LoVo (cell line): ENCODE results near the gene NME1.

ENCODE experiments used
- DNase-seq: peaks from one replicate; pipeline ENCODE4 v3.0.0-alpha.2; 2016; ENCODE audit warnings: low spot score

The NME1 gene

DNA sequence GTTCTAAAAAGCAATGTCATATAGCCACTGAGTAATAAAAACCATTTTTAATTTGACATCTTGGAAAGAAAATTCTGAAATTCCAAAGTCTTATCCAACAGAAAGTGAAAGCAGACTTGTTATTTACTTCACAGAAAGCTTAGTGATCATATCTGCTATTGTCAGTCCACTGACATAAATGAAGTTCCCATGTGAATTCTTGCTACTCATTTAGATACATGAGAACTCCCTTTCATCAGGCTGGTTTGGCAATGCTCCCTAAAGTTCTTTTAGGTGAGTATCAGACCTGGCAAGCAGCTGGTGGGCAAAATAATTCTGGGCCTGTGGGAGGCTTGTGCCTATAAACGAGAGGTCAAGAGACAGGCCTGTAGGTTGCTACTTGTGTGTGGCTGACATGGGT lies 36.3 kb downstream of the NME1 start:
- DNase-seq: no peak

DNA sequence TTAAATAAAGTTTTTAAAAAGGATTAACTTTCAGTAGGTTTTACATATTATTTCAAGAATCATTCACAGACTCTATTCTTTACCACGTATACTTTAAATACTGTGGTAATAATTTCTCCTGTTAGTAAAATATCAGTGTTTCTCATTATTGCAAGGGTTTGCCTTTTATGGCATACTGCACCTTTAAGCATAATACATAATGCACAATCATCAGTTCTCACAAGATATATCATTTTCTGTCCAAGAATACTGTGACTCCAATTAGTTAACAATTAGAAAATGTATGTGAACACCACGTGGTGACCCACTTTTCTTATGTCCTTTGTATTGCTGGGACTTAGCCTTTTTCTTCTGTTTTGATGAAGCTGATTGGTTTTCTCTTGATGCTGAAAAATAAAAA lies 38.5 kb downstream of the NME1 start:
- no peak for DNase-seq

DNA sequence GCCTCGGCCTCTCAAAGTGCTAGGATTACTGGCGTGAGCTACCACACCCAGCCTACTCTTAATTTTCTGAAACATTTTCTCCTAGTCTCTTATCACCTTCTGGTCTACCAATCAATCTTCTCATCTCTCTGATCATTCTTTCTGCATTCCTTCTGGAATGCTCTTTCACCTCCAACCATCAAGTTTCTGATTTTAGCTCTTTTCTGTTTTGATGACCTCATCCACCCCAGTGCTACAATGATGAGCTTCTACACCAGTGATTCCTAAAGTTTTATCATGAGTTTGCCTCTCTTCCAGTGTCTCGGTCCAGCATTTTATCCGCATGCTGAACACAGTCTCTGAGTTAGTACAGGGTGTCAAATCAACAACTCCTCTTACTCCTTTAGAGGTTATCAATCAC lies 44.4 kb downstream of the NME1 start:
- no peak for DNase-seq

DNA sequence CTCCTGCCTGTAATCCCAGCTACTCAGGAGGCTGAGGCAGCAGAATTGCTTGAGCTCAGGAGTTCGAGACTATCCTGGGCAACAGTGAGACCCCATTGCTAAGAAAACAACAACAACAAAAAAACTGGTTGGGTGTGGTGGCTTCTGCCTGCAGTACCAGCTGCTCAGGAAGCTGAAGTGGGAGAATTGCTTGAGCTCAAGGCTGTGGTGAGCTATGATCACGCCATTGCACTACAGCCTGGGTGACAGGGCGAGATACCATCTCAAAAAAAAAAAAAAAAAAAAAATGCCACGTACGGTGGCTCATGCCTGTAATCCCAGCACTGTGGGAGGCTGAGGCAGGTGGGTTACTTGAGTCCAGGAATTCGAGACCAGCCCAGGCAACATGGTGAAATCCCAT lies 46.9 kb downstream of the NME1 start:
- DNase-seq: no peak

DNA sequence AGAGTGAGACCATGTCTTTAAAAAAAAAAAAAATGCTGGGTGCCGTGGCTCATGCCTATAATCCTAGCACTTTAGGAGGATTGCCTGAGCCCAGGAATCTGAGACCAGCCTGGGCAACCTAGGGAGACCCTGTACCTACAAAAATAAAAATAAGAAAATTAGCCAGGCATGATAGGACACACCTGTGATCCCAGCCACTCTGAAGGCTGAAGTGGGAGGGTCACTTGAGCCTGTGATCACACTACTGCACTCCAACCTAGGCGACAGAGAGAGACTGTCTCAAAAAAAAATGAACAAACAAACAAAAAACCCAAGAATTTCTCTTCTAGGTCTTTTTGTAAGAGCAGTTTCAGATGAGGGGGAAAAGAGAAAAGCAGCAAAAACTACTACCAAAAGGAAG lies 47.5 kb downstream of the NME1 start:
- no peak for DNase-seq

DNA sequence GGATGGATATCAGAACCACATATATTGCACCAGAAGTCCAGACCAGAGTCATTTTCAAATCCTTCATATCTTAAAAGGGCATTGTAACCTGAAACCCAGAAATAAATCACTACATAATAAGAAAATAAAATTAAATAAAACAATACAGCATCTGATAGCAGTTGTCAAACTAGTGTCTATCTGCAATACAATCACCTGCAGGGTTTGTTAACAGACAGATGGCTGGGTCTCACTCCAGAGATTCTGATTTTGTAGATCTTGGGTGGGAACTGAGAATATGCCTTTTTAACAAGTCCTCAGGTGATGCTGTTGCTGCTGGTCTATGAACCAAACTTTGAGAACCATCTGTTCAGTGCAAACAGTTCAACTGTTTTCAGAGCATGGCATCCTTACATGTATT lies 50.5 kb downstream of the NME1 start:
- DNase-seq: no peak
